Esophagus squamous epithelium (tissue), 5 donors: Measurements from ENCODE around the gene SETBP1. TPM values are rescaled to one million over a fixed set of nuclear protein-coding genes. Genes with fewer than 3 reads are reported as not detected.

Experiments used
- DNase-seq: peaks from one replicate; lab custom pipeline; 2025; lab: John Stamatoyannopoulos, UW
- H3K27ac ChIP-seq, 4 donors: fragments of 200-600 bp; sonication (generic); one replicate each; pipeline ENCODE4 v1.5.1; 2016 to 2019; ENCODE audit warnings: mild to moderate bottlenecking in 1 of 4
- H3K27me3 ChIP-seq, 4 donors: fragments of 200-600 bp; sonication (generic); 1 replicate in 3 of 4; 2 replicates in 1 of 4; pipeline versions ENCODE4 v1.5.1 to v1.6.0; 2017 to 2021; ENCODE audit warnings: antibody characterized with exemption in 1 of 4
- H3K36me3 ChIP-seq, 3 donors: fragments of 200-600 bp; sonication (generic); one replicate each; pipeline ENCODE4 v1.5.1; 2016 to 2019
- H3K4me1 ChIP-seq, 3 donors: fragments of 200-600 bp; sonication (generic); one replicate each; pipeline ENCODE4 v1.5.1; 2017 to 2019
- H3K4me3 ChIP-seq, 4 donors: fragments of 200-600 bp; sonication (generic); 1 replicate in 3 of 4; 2 replicates in 1 of 4; pipeline ENCODE4 v1.5.1; 2016 to 2019; ENCODE audit warnings: mild to moderate bottlenecking in 2 of 4, moderate library complexity in 1 of 4
- H3K9me3 ChIP-seq, 3 donors: fragments of 200-600 bp; sonication (generic); one replicate each; pipeline ENCODE4 v1.5.1; 2016 to 2019
- CTCF ChIP-seq, 6 experiments: fragments of 450-650 bp in 4 of 6; fragments of 200-600 bp in 2 of 6; sonication (generic) in 2 of 6; IDR thresholded peaks; one replicate each; pipeline ENCODE4 v1.5.1; 2016 to 2019; ENCODE audit warnings: antibody characterized with exemption in 6 of 6, mild to moderate bottlenecking in 4 of 6, moderate library complexity in 4 of 6
- POLR2A ChIP-seq, 4 donors: fragments of 450-650 bp; IDR thresholded peaks; one replicate each; pipeline ENCODE4 v1.6.1; 2017; ENCODE audit warnings: antibody characterized with exemption in 4 of 4, mild to moderate bottlenecking in 4 of 4, moderate library complexity in 3 of 4
- WGBS, 2 donors: methylation state at CpG; one replicate each; pipeline ENCODE4 v1.1.5; 2018; 5-methylcytosine and 5-hydroxymethylcytosine counted together
- intact Hi-C: fragments of 100-400 bp; cut with DNase I; formaldehyde crosslinking; loops from one replicate; pipeline ENCODE4 v1.15.0; 2022
- total RNA-seq, 4 donors: library from RNA; depleted of rRNA; stranded (reverse); fragments of >200 nt; gene quantifications; one replicate each; pipeline ENCODE4 v1.1.0, GENCODE V29; 2016
- donor health status: DM: yes; HTN: yes; CAD: no.

SETBP1 gene
- total RNA-seq, 4 donors from 2014 or later, result 2.6 to 18.5 (median 6.4) TPM

- TF ChIP-seq CTCF (IDR thresholded peaks at IDR 0.05), result no peak
- no peak for TF ChIP-seq POLR2A (IDR thresholded peaks at IDR 0.05)
- Histone ChIP-seq H3K9me3 (no peaks in the 10 kb centered on the region), H3K4me1 (peaks cover 0 to 62% (median 33%) of the 10 kb centered on the region in 3 donors), H3K27ac (no peak overlapping the region), H3K4me3 (no peak overlapping the region), H3K36me3 (no peaks in the 10 kb centered on the region), H3K27me3 (no peaks in the 10 kb centered on the region)
- intact Hi-C loops, result no loop called here
- 83 to 89% methylated on average over 3 to 5 of the region's 5 CpGs for WGBS, 2 donors
- DNase-seq, result no peak
These were observed 51.9 kb downstream of the SETBP1 start for GRCh38 chr18:44732599-44732998.

- intact Hi-C loops, result no loop called here
- H3K9me3 ChIP-seq, result no peaks in the 10 kb centered on the region
- DNase-seq, result no peak
- 59 to 60% methylated on average over 8 of the region's 8 CpGs for WGBS, 2 donors
- H3K27me3 ChIP-seq, result no peaks in the 10 kb centered on the region
- peaks cover 0 to 56% (median 33%) of the 10 kb centered on the region in 3 donors for H3K4me1 ChIP-seq
- no peak for TF ChIP-seq CTCF (IDR thresholded peaks at IDR 0.05)
- TF ChIP-seq POLR2A (IDR thresholded peaks at IDR 0.05), result no peak
- H3K4me3 ChIP-seq, result no peak overlapping the region
- H3K36me3 ChIP-seq, result no peaks in the 10 kb centered on the region
- peak overlapping the region in 1 of 4 donors; percentile 23 for H3K27ac ChIP-seq
These were observed 52.5 kb downstream of the SETBP1 start for GRCh38 chr18:44733069-44733753.

- no peaks in the 10 kb centered on the region for H3K36me3 ChIP-seq
- H3K27me3 ChIP-seq, result no peaks in the 10 kb centered on the region
- peaks cover 0 to 54% (median 33%) of the 10 kb centered on the region in 3 donors for H3K4me1 ChIP-seq
- WGBS, 2 donors, result 79 to 87% methylated on average over 2 to 3 of the region's 3 CpGs
- H3K4me3 ChIP-seq, result no peak overlapping the region
- TF ChIP-seq POLR2A (IDR thresholded peaks at IDR 0.05) (no peak), CTCF (IDR thresholded peaks at IDR 0.05) (no peak)
- intact Hi-C loops, result no loop called here
- DNase-seq, result no peak
- H3K27ac ChIP-seq, result peak overlapping the region in 1 of 4 donors; percentile 6
- H3K9me3 ChIP-seq, result no peaks in the 10 kb centered on the region
These were observed 53.2 kb downstream of the SETBP1 start for GRCh38 chr18:44733754-44734465.

GRCh38 chr18:44735096-44735495 is 54.4 kb downstream of the SETBP1 start:
- peaks cover 0 to 50% (median 33%) of the 10 kb centered on the region in 3 donors for H3K4me1 ChIP-seq
- no peaks in the 10 kb centered on the region for H3K9me3 ChIP-seq
- DNase-seq, result no peak
- H3K27ac ChIP-seq, result no peak overlapping the region
- no peaks in the 10 kb centered on the region for H3K27me3 ChIP-seq
- no peak for TF ChIP-seq POLR2A (IDR thresholded peaks at IDR 0.05)
- TF ChIP-seq CTCF (IDR thresholded peaks at IDR 0.05), result no peak
- intact Hi-C loops, result no loop called here
- H3K36me3 ChIP-seq, result no peaks in the 10 kb centered on the region
- no peak overlapping the region for H3K4me3 ChIP-seq
